K562 (cell line): ENCODE data around the gene NPIPA5. TPM values are rescaled to one million over a fixed set of nuclear protein-coding genes. Genes with fewer than 3 reads are reported as not detected.
"Not testable (repeated sequence)": the region's sequence is repeated elsewhere in the genome, so short reads cannot be mapped to it uniquely, and the experiment has no call there.

Experiments used
- ATAC-seq: fragments of 200-7000 bp; cut with Tn5 transposase; 3 replicates; pipeline ENCODE4 v1.9.1; 2020; ENCODE audit warnings: moderate library complexity
- BruUV-seq: library from RNA; stranded (reverse); fragments of 400-500 nt; replicated peaks from 2 replicates; lab custom pipeline; 2021; lab: Mats Ljungman, UMichigan
- CTCF ChIA-PET: fragments of 300-600 bp; formaldehyde crosslinking; extraction: SDS; loops from one replicate; lab custom pipeline; 2021; ENCODE audit warnings: low intra/inter-chr PET ratio; lab: Yijun Ruan, JAX
- POLR2A ChIA-PET: fragments of 300-600, 350-650 bp; sonication (Branson Sonifier 250); formaldehyde crosslinking; extraction: SDS; loops from one replicate; lab custom pipeline; 2021; ENCODE audit warnings: antibody characterized with exemption, inconsistent platforms; lab: Yijun Ruan, JAX
- DNase-seq, 4 experiments: peaks; one replicate each; pipeline versions ENCODE4 v3.0.0 to v3.0.0-alpha.2; 2011 to 2018; ENCODE audit warnings: low spot score in 3 of 4, mixed read lengths in 3 of 4; ENCODE audit errors: extremely low read depth in 1 of 4
- FAIRE-seq: peaks from 2 replicates; lab custom pipeline; 2011; peaks lifted over from hg19 to GRCh38; lab: Jason Lieb, UNC
- H2AFZ ChIP-seq: 2 replicates; pipeline ENCODE4 v1.6.0; 2011; ENCODE audit warnings: low read depth, low read length, control low read depth, inconsistent platforms
- H3K27ac ChIP-seq: fragments of 200-600 bp; 3 replicates; pipeline ENCODE4 v1.8.0; 2011; ENCODE audit warnings: low read depth, mild to moderate bottlenecking, control low read depth, inconsistent platforms, low read length, moderate library complexity, mixed read lengths; ENCODE audit errors: extremely low read depth
- H3K27me3 ChIP-seq, 2 experiments: fragments of 300-600 bp in 1 of 2; 2 replicates in 1 of 2; 3 replicates in 1 of 2; pipeline versions ENCODE4 v1.6.0 to v1.8.0; 2011; ENCODE audit warnings: inconsistent platforms in 2 of 2, low read length in 2 of 2, mild to moderate bottlenecking in 1 of 2, mixed read lengths in 1 of 2, moderate library complexity in 1 of 2; ENCODE audit not compliant: control insufficient read depth in 2 of 2, insufficient read depth in 2 of 2
- H3K36me3 ChIP-seq: fragments of 300-600 bp; 3 replicates; pipeline ENCODE4 v1.8.0; 2011; ENCODE audit warnings: mild to moderate bottlenecking, low read length, inconsistent platforms; ENCODE audit not compliant: control insufficient read depth, insufficient read depth
- H3K4me1 ChIP-seq, 2 experiments: fragments of 200-600 bp in 1 of 2; replicated peaks in 1 of 2; 2 replicates in 1 of 2; 3 replicates in 1 of 2; pipeline versions ENCODE4 v1.5.1 to v1.8.0; 2011; ENCODE audit warnings: inconsistent platforms in 2 of 2, low read length in 2 of 2, mild to moderate bottlenecking in 1 of 2, mixed read lengths in 1 of 2, moderate library complexity in 1 of 2; ENCODE audit not compliant: control insufficient read depth in 2 of 2, insufficient read depth in 2 of 2
- H3K4me2 ChIP-seq: 2 replicates; pipeline ENCODE4 v1.6.1; 2011; ENCODE audit warnings: low read length, control low read depth, inconsistent platforms, mixed read lengths; ENCODE audit not compliant: insufficient read depth
- H3K4me3 ChIP-seq: fragments of 200-600 bp; sonication (generic), shearing (Covaris generic); 2 replicates; pipeline ENCODE4 v1.5.1; 2016; ENCODE audit warnings: control low read depth, inconsistent platforms
- H3K79me2 ChIP-seq: fragments of 200-600 bp; 3 replicates; pipeline ENCODE4 v1.8.0; 2011; ENCODE audit warnings: low read length, inconsistent platforms; ENCODE audit not compliant: control insufficient read depth, insufficient read depth
- H3K9ac ChIP-seq, 2 experiments: 2 replicates each; pipeline versions ENCODE4 v1.6.0 to v1.6.1; 2011; ENCODE audit warnings: low read depth in 2 of 2, low read length in 2 of 2, control low read depth in 1 of 2, inconsistent platforms in 1 of 2, mild to moderate bottlenecking in 1 of 2, mixed read lengths in 1 of 2; ENCODE audit not compliant: insufficient read depth in 1 of 2
- H3K9me1 ChIP-seq: one replicate; pipeline ENCODE4 v1.6.0; 2011; ENCODE audit warnings: inconsistent platforms, mild to moderate bottlenecking, low read length, moderate library complexity; ENCODE audit not compliant: control insufficient read depth, insufficient read depth
- H3K9me3 ChIP-seq: replicated peaks from 2 replicates; pipeline ENCODE4 v1.5.1; 2011; ENCODE audit warnings: low read depth, low read length, inconsistent platforms; ENCODE audit not compliant: control insufficient read depth, insufficient read depth
- H4K20me1 ChIP-seq: replicated peaks from 2 replicates; pipeline ENCODE4 v1.6.1; 2011; ENCODE audit warnings: low read length, inconsistent platforms, mixed read lengths; ENCODE audit not compliant: control insufficient read depth, insufficient read depth
- WGBS: fragments of 100-300 bp; shearing (Covaris generic); methylation state at CpG from one replicate; pipeline ENCODE4 v1.1.6; 2016; ENCODE audit warnings: low coverage, mixed read lengths; ENCODE audit not compliant: insufficient coverage; ENCODE audit errors: missing lambda C conversion rate; 5-methylcytosine and 5-hydroxymethylcytosine counted together
- in situ Hi-C: fragments of 300-500 bp; cut with MboI; formaldehyde crosslinking; loops from 4 replicates; pipeline ENCODE4 v1.15.0; 2018; ENCODE audit warnings: inconsistent platforms, mixed read lengths
- intact Hi-C: fragments of 100-400 bp; cut with micrococcal nuclease; formaldehyde crosslinking; loops from 2 replicates; pipeline ENCODE4 v1.14.2; 2022
- polyA plus RNA-seq, 8 experiments: library from polyadenylated mRNA; depleted of rRNA in 4 of 8; stranded (reverse) in 5 of 8; unstranded in 3 of 8; fragments of >200 nt; fragmentation: Nextera tagmentation in 2 of 8; fragmentation: Illumina TruSeq in 1 of 8; extraction: Ambion mirVana in 2 of 8; extraction: Trizol in 1 of 8; gene quantifications; 2 replicates each; pipeline versions ENCODE4 v1.2.1 to v1.2.3, GENCODE V29; 2011 to 2014; ENCODE audit warnings: inconsistent platforms in 1 of 8, missing spikeins in 1 of 8
- total RNA-seq, 7 experiments: library from RNA; depleted of rRNA in 6 of 7; stranded (reverse); fragments of >200 nt in 6 of 7; fragmentation: Illumina TruSeq in 2 of 7; extraction: Trizol in 2 of 7; gene quantifications; 2 replicates each; pipeline versions ENCODE4 v1.2.1 to v1.2.3, GENCODE V29; 2011 to 2021; ENCODE audit warnings: low replicate concordance in 1 of 7

The NPIPA5 gene
- total and polyA plus RNA-seq, 9 of the 15 experiments (the other 6 are each of a cell fraction or from before 2014, with no cell fraction given), result 2.2 to 17.0 (median 4.7) TPM

DNA sequence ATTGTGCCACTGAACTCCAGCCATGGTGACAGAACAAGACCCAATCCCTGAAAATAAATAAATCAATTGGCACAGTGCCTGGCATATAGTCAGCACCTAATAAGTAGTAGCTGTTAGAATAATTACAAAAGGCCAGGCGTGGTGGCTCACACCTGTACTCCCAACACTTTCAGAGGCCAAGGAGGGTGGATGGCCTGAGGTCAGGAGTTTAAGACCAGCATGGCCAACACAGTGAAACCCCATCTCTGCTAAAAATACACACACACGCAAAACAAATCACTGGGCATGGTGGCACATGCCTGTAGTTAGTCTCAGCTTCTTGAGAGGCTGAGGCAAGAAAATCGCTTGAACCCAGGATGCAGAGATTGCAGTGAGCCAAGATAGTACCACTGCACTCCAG is 25.2 kb downstream of the NPIPA5 start:
- 0% methylated on average over 1 of the region's 3 CpGs for WGBS
- H3K9ac ChIP-seq, CTCF ChIA-PET, H3K36me3 ChIP-seq, FAIRE-seq, intact Hi-C loops, H3K9me3 ChIP-seq, H3K79me2 ChIP-seq, H2AFZ ChIP-seq, H3K4me2 ChIP-seq, BruUV-seq, POLR2A ChIA-PET, H3K27ac ChIP-seq, H4K20me1 ChIP-seq, H3K4me1 ChIP-seq, ATAC-seq, H3K9me1 ChIP-seq, H3K27me3 ChIP-seq, H3K4me3 ChIP-seq, DNase-seq: not testable (repeated sequence)
- in situ Hi-C loops, result loop anchor here (10.0 kb wide), 1 partner anchor 578 kb away; no protein-coding TSS in a partner anchor

- H3K4me2 ChIP-seq, H3K9me1 ChIP-seq, H2AFZ ChIP-seq, H3K27me3 ChIP-seq, H3K4me1 ChIP-seq, H3K27ac ChIP-seq, DNase-seq, H3K9me3 ChIP-seq, H4K20me1 ChIP-seq, intact Hi-C loops, H3K4me3 ChIP-seq, BruUV-seq, CTCF ChIA-PET, H3K9ac ChIP-seq, FAIRE-seq, H3K36me3 ChIP-seq, H3K79me2 ChIP-seq, POLR2A ChIA-PET: not testable (repeated sequence)
- WGBS, result no CpG with 5 or more reads among the region's 5 CpGs
- peak; percentile 85 for ATAC-seq
- in situ Hi-C loops, result loop anchor here (10.0 kb wide), 1 partner anchor 577 kb away; no protein-coding TSS in a partner anchor
Observed at GRCh38 chr16:15351745-15352144, 26.3 kb downstream of the NPIPA5 start.

DNA sequence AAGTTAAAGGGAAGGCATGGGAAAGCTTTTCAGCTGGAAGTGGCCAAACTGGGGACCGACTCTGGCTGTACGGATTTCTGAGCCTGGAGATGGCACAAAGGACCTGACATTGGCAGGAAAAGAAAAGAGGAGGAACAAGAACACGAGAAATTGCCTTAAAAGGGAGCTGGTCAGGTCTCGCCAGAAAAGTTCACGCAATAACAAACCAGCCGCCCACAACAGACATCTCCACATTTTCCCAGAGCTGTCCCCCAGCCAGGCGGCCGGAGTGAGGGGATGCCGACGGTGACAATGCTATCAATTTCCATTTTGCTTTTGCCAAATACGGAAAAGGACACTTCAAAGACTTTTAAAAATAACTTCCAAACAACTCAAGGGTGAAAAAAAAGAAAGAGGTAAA is 26.8 kb downstream of the NPIPA5 start:
- FAIRE-seq, H2AFZ ChIP-seq, H3K9ac ChIP-seq, H3K9me1 ChIP-seq, H3K4me1 ChIP-seq, H3K27ac ChIP-seq, H3K36me3 ChIP-seq, ATAC-seq, BruUV-seq, H4K20me1 ChIP-seq, DNase-seq, H3K27me3 ChIP-seq, H3K9me3 ChIP-seq, H3K4me3 ChIP-seq, intact Hi-C loops, H3K79me2 ChIP-seq, H3K4me2 ChIP-seq, CTCF ChIA-PET, POLR2A ChIA-PET: not testable (repeated sequence)
- no CpG with 5 or more reads among the region's 11 CpGs for WGBS
- in situ Hi-C loops, result loop anchor here (10.0 kb wide), 1 partner anchor 576 kb away; no protein-coding TSS in a partner anchor

DNA sequence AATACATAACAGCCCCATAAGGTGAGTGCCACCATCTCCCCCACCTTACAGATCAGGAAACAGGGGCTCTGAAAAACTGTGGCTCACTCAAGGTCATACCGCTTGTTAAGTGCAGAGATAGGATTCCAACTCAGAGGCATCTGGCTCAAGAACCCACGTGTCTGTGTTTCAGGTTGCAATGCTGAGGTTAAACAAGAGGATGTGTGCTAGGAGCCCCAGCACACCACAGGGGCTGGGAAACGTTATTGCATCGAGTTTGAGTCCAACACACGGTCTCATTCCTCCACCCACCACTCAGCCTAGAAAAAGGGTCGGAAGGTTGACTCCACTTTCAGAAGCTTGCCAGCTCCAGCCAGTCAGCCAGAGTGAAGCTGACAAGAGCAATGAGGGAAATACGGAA is 29.4 kb downstream of the NPIPA5 start:
- H3K27me3 ChIP-seq, H3K4me2 ChIP-seq, H2AFZ ChIP-seq, in situ Hi-C loops, H3K4me1 ChIP-seq, intact Hi-C loops, H3K4me3 ChIP-seq, H3K27ac ChIP-seq, CTCF ChIA-PET, DNase-seq, H3K9me1 ChIP-seq, POLR2A ChIA-PET, BruUV-seq, H3K36me3 ChIP-seq, FAIRE-seq, H3K9ac ChIP-seq, H3K9me3 ChIP-seq, H4K20me1 ChIP-seq, H3K79me2 ChIP-seq: not testable (repeated sequence)
- no CpG with 5 or more reads among the region's 7 CpGs for WGBS
- peak; percentile 25; the same call in 1 of the 3 replicates for ATAC-seq
